ENCODE results near the gene FAM131B.

DNA sequence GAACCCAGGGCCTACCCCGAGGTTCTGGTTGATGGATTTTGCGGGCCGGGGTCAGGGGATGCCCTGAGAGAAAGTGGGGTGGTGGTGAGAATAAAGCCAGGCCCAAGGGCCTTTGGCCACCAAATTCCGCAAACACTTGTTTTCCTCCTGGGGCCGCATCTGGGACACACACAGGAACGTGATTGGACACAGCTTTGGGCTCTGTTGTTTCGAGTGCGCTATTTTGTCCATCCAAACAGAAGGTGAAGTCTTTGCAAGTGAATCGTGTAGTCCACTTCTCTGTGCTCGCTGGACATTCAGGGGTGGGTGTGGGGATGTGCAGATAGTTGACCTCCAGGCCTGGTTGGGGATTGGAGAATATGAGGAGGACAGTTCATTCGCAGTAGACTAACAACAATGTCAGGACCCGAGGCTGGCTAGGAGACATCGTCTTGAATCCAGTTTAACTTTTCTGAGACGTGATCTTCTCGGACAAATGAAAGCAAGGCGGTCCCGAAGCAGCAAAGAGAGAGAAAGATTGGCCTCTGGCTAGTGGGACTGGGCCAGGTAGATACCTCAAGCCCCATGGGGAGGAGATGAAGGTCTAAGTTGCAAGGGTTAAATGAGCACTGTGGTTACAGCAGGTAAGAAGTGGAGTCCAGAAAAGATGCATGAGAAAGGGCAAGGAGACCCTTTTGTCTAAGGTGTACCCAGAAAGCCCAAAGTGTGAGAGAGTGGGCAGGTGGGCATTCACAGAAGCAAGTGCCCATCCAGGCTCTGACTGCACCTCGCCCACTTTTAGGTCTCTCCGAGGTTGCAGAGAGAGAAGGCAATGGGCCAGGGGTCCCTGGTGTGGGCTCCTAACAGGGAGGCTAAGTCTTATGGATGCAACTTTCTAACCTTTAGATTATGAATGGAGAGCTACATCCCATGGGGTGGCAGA is 764 bp upstream of the FAM131B start:
- no peak for TF ChIP-seq TAF1 (IDR thresholded peaks at IDR 0.05; ENCODE audit: borderline replicate concordance, low read depth, low read length)
- TF ChIP-seq POLR2AphosphoS5 (IDR thresholded peaks at IDR 0.05; ENCODE audit: low read depth, low read length): no peak
